H1 (cell line): ENCODE data around the gene C1orf115.

Experiments
- HDAC6 ChIP-seq: IDR thresholded peaks from one replicate; pipeline ENCODE4 v1.7.1; 2012; ENCODE audit warnings: low read depth, mild to moderate bottlenecking, inconsistent platforms, low read length, moderate library complexity
- POLR2AphosphoS5 ChIP-seq: IDR thresholded peaks from 2 replicates; pipeline ENCODE4 v1.6.1; 2011; ENCODE audit warnings: low read depth, low read length

- TF ChIP-seq POLR2AphosphoS5, result no peak
- TF ChIP-seq HDAC6, result no peak
These were observed 51.7 kb downstream of the C1orf115 start for GRCh38 chr1:220741825-220742224.
